ENCODE measurements around the gene ASS1.

The ASS1 gene

DNA sequence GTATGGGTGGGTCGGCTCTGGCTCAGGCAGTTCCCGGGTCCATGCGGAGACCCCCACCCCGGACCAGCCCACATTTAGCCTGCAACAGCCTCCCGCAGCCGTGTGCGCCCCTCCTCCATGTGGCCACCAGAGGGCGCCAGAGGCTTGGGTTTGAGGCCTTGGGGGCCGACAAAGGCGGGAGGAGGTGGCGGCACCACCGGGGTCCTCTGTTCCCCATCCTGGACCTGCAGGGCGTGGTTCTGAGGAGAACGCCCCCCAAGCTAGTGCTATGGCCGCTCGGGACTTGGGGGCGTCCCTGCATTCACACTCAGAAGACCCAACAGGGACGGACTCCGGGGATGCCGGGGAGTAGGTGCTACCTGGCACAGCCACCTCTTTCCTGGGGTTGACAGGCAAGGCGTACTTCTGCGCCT lies 16.5 kb downstream of the ASS1 start:
- DNase-seq (ENCODE audit: low read depth, low spot score), result no peak
- Histone ChIP-seq H3K27ac (no peak overlapping the region), H3K9ac (ENCODE audit: insufficient read length) (no peak overlapping the region), H3K9me3 (ENCODE audit: low read depth, low read length) (no peaks in the 10 kb centered on the region), H3K4me3 (no peak overlapping the region), H3K36me3 (ENCODE audit: insufficient read depth, low read length) (peaks cover 9% of the 10 kb centered on the region; the same call in 1 of the 2 replicates)
- TF ChIP-seq FOXP2 (optimal IDR thresholded peaks at IDR 0.05; ENCODE audit: control extremely low read depth, extremely low read length, insufficient read depth), result no peak
- no peak for TF ChIP-seq EZH2 (IDR thresholded peaks at IDR 0.05)
- no peak for TF ChIP-seq POLR2AphosphoS5 (IDR thresholded peaks at IDR 0.05; ENCODE audit: borderline replicate concordance, low read depth, low read length)

DNA sequence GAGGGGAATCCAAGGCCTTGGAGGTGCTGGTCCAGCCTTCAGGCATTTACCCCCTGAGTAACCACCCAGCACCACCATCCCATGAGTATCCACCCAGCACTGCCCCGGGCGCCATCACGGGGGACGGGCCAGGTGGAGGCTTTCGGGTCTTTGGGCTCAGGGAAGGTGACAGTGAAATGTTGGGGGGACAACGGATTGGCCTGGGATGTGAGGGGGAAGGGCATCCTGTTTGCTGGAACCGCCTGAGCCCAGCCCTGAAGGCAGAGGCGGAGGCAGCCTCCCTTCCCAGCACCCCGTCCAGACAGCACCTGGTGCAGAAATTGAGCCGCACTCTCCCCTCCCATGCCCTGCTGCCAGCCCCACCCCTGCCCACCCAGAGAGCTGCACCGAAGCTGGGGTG lies 17.0 kb downstream of the ASS1 start:
- DNase-seq (ENCODE audit: low read depth, low spot score), result no peak
- TF ChIP-seq FOXP2 (optimal IDR thresholded peaks at IDR 0.05; ENCODE audit: control extremely low read depth, extremely low read length, insufficient read depth), result no peak
- no peak for TF ChIP-seq POLR2AphosphoS5 (IDR thresholded peaks at IDR 0.05; ENCODE audit: borderline replicate concordance, low read depth, low read length)
- TF ChIP-seq EZH2 (IDR thresholded peaks at IDR 0.05), result no peak
- Histone ChIP-seq H3K27ac (no peak overlapping the region), H3K9me3 (ENCODE audit: low read depth, low read length) (no peaks in the 10 kb centered on the region), H3K36me3 (ENCODE audit: insufficient read depth, low read length) (peaks cover 14% of the 10 kb centered on the region; the same call in 1 of the 2 replicates), H3K4me3 (no peak overlapping the region), H3K9ac (ENCODE audit: insufficient read length) (no peak overlapping the region)

DNA sequence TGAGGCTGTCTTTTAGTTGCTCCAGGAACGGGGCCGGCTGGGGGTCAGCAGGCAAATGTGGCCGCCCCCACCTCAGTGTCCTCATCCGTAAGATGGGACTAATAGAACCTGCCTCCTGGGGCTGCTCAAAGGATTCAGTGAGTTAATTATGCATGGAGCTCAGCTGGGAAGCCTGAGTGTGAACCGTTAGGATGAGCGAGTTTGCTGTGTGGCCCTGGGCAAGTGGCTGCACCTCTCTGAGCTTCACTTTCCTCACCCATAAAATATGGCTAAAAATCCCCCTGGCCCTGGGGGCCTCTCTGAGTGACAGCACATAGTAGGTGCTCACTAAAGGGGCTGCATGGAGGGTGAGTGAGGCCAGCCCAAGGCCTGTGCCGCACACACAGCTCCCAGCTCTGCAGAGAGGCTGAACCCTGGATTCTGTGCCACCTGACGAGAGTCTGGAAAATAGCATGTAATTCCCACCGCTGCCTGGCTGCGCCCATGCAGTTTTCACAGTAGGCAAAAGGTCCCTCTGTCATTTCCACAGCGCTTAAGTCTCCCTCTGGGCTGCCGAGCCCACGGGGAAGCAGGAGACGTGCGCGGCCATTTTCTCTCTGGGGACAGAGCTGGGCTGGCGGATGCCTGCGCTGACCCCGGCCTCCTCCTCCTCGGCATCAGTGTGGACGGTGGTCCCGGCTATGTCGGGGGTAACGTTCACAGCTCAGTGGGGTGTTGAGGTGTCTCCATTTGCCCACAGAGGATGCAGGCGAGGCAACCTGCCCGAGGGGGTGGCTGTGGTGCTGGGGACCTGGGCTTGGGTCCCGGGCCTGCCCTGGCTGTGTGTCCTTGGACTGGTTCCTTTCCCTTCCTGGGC lies 18.2 kb downstream of the ASS1 start:
- no peak overlapping the region for H3K4me3 ChIP-seq
- no peak overlapping the region for H3K27ac ChIP-seq
- H3K9ac ChIP-seq (ENCODE audit: insufficient read length), result no peak overlapping the region
- DNase-seq (ENCODE audit: low read depth, low spot score), result no peak
- TF ChIP-seq EZH2 (IDR thresholded peaks at IDR 0.05) (no peak), POLR2AphosphoS5 (IDR thresholded peaks at IDR 0.05; ENCODE audit: borderline replicate concordance, low read depth, low read length) (no peak), FOXP2 (optimal IDR thresholded peaks at IDR 0.05; ENCODE audit: control extremely low read depth, extremely low read length, insufficient read depth) (no peak)
- H3K36me3 ChIP-seq (ENCODE audit: insufficient read depth, low read length), result peaks cover 16% of the 10 kb centered on the region; the same call in 1 of the 2 replicates
- H3K9me3 ChIP-seq (ENCODE audit: low read depth, low read length), result no peaks in the 10 kb centered on the region

DNA sequence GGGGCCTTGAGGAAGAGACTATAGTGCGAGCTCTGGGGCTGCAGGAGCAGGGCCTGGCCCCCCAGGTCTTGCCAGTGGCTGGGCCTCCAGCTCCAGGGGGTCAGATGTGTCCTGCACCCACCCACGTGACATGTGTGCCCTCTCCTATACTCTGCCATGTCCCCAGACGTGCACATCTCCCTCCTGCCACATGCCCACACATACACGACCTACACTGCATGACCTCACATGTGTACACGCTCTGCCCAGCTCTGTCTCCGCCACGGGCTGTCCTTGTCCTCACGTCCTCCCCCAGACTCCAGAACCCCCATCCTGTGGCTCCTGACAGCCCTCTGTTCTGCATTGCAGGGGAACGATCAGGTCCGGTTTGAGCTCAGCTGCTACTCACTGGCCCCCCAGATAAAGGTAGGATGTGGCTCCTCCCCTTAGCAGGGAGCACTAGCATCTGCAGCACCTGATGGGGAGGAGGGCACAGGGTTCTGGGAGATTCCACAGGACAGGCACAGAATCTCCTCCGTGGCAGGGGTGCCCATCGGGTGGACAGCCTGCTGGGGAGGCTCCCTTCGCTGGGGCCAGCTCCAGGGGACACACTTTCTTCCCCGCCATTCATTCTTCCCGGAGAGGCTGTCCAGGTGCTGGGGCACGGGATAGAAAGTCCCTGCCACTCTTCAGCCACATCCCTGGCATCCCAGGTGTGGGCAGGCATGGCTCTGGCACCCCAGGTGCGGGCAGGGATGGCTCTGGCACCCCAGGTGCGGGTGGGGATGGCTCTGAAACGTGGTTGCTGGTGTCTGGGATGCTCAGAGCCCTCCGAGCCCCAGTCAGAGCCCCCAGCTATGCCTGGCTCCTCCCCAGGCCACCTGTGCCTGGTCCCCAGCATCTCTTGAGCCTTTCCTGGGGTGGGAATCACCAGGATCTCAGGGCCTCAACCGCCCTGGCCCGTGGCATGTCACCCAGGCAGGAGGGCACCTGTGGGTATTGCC lies 19.3 kb downstream of the ASS1 start:
- Histone ChIP-seq H3K4me3 (no peak overlapping the region), H3K9ac (ENCODE audit: insufficient read length) (no peak overlapping the region), H3K36me3 (ENCODE audit: insufficient read depth, low read length) (peaks cover 16% of the 10 kb centered on the region; the same call in 1 of the 2 replicates), H3K27ac (no peak overlapping the region), H3K9me3 (ENCODE audit: low read depth, low read length) (no peaks in the 10 kb centered on the region)
- no peak for DNase-seq (ENCODE audit: low read depth, low spot score)
- TF ChIP-seq POLR2AphosphoS5 (IDR thresholded peaks at IDR 0.05; ENCODE audit: borderline replicate concordance, low read depth, low read length) (no peak), EZH2 (IDR thresholded peaks at IDR 0.05) (no peak), FOXP2 (optimal IDR thresholded peaks at IDR 0.05; ENCODE audit: control extremely low read depth, extremely low read length, insufficient read depth) (no peak)

DNA sequence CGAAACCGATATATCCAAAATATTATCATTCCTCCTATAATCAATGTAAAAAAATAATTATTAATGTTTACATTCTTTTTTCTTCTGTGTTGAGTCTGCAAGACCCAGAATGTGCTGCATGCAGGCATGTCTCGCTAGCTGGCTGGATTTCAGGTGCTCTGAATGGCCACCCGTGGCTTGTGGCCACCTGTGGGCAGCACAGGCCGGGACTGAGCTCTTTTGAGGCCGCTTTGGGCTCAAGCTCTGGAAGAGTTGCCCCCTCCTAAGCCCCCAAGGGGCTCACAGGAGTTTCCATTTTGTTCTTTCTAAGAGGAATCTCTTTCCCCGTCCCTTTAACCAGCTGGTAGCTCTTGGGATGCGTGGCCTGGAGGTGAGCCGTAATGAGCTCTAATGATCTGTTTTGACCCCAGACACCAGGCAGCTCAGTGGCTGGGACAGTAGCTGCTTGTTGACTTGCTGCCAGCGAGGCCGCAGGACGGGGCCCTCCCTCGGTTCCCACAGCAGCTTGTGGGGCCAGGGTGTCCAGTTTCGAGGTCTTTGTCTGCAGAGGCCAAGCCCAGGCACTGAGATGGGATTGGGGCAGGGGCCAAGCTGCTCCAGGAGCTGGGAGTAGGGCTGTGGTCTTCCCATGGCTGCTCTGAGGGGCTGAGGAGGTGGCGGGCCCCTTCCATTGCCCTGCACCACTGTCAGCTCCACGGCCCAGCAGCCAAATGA lies 20.8 kb downstream of the ASS1 start:
- H3K36me3 ChIP-seq (ENCODE audit: insufficient read depth, low read length), result peaks cover 19% of the 10 kb centered on the region; the same call in 1 of the 2 replicates
- no peak overlapping the region for H3K27ac ChIP-seq

DNA sequence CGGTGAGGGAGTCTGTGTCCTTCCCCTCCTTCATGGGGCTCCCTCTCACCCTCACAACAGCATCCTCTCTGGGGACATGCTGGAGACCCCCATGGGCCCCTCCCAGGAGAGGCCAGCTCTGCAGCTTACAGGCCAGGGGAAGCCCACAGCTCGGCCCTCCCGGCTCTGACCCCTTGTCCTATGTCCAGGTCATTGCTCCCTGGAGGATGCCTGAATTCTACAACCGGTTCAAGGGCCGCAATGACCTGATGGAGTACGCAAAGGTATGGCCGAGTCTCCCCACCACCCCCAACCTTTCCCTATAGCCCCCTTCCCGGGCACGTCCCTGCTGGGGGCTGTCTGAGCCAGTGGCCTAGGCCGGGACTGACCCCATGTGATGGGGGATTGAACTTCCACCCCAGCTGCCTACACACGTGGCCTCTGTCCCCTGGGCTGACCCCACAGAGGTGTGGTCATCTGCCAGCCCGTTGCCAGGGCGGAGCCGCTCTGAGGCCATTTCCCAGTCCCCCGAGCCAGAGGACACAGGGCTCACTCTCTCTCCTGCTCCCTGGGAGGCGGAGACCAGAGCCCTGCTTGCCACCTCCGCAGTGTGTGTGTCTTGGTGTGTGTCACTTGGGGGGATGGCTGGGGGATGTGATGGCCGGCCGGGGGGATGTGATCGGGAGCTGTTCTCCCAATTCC lies 21.9 kb downstream of the ASS1 start:
- H3K9me3 ChIP-seq (ENCODE audit: low read depth, low read length), result no peaks in the 10 kb centered on the region
- no peak overlapping the region for H3K27ac ChIP-seq
- H3K36me3 ChIP-seq (ENCODE audit: insufficient read depth, low read length), result peaks cover 27% of the 10 kb centered on the region; the same call in 1 of the 2 replicates
- TF ChIP-seq EZH2 (IDR thresholded peaks at IDR 0.05), result no peak
- TF ChIP-seq POLR2AphosphoS5 (IDR thresholded peaks at IDR 0.05; ENCODE audit: borderline replicate concordance, low read depth, low read length), result no peak
- TF ChIP-seq FOXP2 (optimal IDR thresholded peaks at IDR 0.05; ENCODE audit: control extremely low read depth, extremely low read length, insufficient read depth), result no peak
- no peak for DNase-seq (ENCODE audit: low read depth, low spot score)
- no peak overlapping the region for H3K4me3 ChIP-seq
- no peak overlapping the region for H3K9ac ChIP-seq (ENCODE audit: insufficient read length)

More for the DNA sequence above, 20.8 kb downstream of the ASS1 start:
- Histone ChIP-seq H3K4me3 (no peak overlapping the region), H3K9me3 (ENCODE audit: low read depth, low read length) (no peaks in the 10 kb centered on the region), H3K9ac (ENCODE audit: insufficient read length) (no peak overlapping the region)
- DNase-seq (ENCODE audit: low read depth, low spot score), result no peak
- TF ChIP-seq EZH2 (IDR thresholded peaks at IDR 0.05) (no peak), FOXP2 (optimal IDR thresholded peaks at IDR 0.05; ENCODE audit: control extremely low read depth, extremely low read length, insufficient read depth) (no peak), POLR2AphosphoS5 (IDR thresholded peaks at IDR 0.05; ENCODE audit: borderline replicate concordance, low read depth, low read length) (no peak)

DNA sequence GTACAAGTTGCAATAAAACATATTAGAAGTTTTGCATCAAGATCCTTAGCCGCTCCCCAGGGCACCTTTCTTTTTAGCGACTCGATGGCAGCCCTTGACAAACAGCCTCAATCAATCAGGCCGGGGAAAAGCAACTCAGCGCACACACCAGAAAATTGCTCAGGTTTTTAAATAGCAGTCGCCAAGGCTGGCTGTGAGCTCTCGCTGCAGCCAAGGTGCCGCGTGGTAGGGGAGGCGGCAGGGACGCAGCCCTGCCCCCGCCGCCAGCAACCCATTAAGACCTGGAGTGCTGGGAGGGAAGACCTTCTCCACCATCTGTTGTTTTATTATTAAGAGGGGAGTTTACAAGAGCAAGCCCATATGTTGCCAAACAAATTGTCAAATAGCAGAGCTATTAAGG lies 22.6 kb downstream of the ASS1 start:
- H3K9me3 ChIP-seq (ENCODE audit: low read depth, low read length), result no peaks in the 10 kb centered on the region
- no peak for TF ChIP-seq EZH2 (IDR thresholded peaks at IDR 0.05)
- H3K9ac ChIP-seq (ENCODE audit: insufficient read length), result no peak overlapping the region
- H3K36me3 ChIP-seq (ENCODE audit: insufficient read depth, low read length), result peaks cover 27% of the 10 kb centered on the region; the same call in 1 of the 2 replicates
- no peak overlapping the region for H3K4me3 ChIP-seq
- DNase-seq (ENCODE audit: low read depth, low spot score), result no peak
- no peak overlapping the region for H3K27ac ChIP-seq
